ENCODE results near the gene EIF4B. TPM values are rescaled to one million over a fixed set of nuclear protein-coding genes. Genes with fewer than 3 reads are reported as not detected.

The EIF4B gene
- total and polyA plus RNA-seq, 2 of the 13 experiments (the other 11 are each of a cell fraction or from before 2014, with no cell fraction given) = 416 to 548 TPM

- TF ChIP-seq, protein P1, sequence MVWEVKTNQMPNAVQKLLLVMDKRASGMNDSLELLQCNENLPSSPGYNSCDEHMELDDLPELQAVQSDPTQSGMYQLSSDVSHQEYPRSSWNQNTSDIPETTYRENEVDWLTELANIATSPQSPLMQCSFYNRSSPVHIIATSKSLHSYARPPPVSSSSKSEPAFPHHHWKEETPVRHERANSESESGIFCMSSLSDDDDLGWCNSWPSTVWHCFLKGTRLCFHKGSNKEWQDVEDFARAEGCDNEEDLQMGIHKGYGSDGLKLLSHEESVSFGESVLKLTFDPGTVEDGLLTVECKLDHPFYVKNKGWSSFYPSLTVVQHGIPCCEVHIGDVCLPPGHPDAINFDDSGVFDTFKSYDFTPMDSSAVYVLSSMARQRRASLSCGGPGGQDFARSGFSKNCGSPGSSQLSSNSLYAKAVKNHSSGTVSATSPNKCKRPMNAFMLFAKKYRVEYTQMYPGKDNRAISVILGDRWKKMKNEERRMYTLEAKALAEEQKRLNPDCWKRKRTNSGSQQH (CRISPR knock-in tag; IDR thresholded peaks at IDR 0.05; ENCODE audit: low read depth) = peak; percentile 79
- no peak for TF ChIP-seq RFX3 (CRISPR knock-in tag; IDR thresholded peaks at IDR 0.05)
- TF ChIP-seq RORA (CRISPR knock-in tag; IDR thresholded peaks at IDR 0.05) = no peak
- no peak for TF ChIP-seq CCAR2 (optimal IDR thresholded peaks at IDR 0.05; ENCODE audit: low read depth, low read length)
- TF ChIP-seq NR2F1 (CRISPR knock-in tag; IDR thresholded peaks at IDR 0.05) = 0 out of 4 replicates have a peak, but pooled peaks of 1 of the 2 experiments have one; percentile 25
- peak; percentile 76; the same call in 1 of the 2 replicates for TF ChIP-seq ZNF501 (CRISPR knock-in tag; IDR thresholded peaks at IDR 0.05)
- TF ChIP-seq, protein P2, sequence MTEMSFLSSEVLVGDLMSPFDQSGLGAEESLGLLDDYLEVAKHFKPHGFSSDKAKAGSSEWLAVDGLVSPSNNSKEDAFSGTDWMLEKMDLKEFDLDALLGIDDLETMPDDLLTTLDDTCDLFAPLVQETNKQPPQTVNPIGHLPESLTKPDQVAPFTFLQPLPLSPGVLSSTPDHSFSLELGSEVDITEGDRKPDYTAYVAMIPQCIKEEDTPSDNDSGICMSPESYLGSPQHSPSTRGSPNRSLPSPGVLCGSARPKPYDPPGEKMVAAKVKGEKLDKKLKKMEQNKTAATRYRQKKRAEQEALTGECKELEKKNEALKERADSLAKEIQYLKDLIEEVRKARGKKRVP (CRISPR knock-in tag; IDR thresholded peaks at IDR 0.05) = peak in 1 of 2 experiments; percentile 27; a peak in 1 of 4 replicates
- peak; percentile 54; the same call in 1 of the 2 replicates for TF ChIP-seq ZNF792 (CRISPR knock-in tag; IDR thresholded peaks at IDR 0.05)
- no peak for TF ChIP-seq ELK4 (CRISPR knock-in tag; IDR thresholded peaks at IDR 0.05; ENCODE audit: borderline replicate concordance)
- TF ChIP-seq TP53 (CRISPR knock-in tag; conservative IDR thresholded peaks at IDR 0.05) = no peak
- peak; percentile 58 for TF ChIP-seq YY1 (IDR thresholded peaks at IDR 0.05; ENCODE audit: insufficient read depth, insufficient replicate concordance, low read depth, low read length)
- TF ChIP-seq ZNF510 (CRISPR knock-in tag; IDR thresholded peaks at IDR 0.05; ENCODE audit: low read depth) = no peak
- no peak for TF ChIP-seq U2AF1 (optimal IDR thresholded peaks at IDR 0.05; ENCODE audit: low read depth, low read length)
- no peak for TF ChIP-seq ZNF30 (CRISPR knock-in tag; IDR thresholded peaks at IDR 0.05)
- TF ChIP-seq NONO (IDR thresholded peaks at IDR 0.05) = no peak
- peak; percentile 83 for TF ChIP-seq NONO (CRISPR knock-in tag; conservative IDR thresholded peaks at IDR 0.05)
- no peak for TF ChIP-seq ARID2 (CRISPR knock-in tag; IDR thresholded peaks at IDR 0.05; ENCODE audit: borderline replicate concordance)
- peak; percentile 89 for TF ChIP-seq ERF (CRISPR knock-in tag; IDR thresholded peaks at IDR 0.05)
- TF ChIP-seq ZNF317 (CRISPR knock-in tag; IDR thresholded peaks at IDR 0.05) = peak; percentile 28; the same call in 1 of the 2 replicates
- 0 out of 2 replicates have a peak, but pooled peaks have one; percentile 40 for TF ChIP-seq ZNF546 (CRISPR knock-in tag; conservative IDR thresholded peaks at IDR 0.05)
- TF ChIP-seq, protein P3, sequence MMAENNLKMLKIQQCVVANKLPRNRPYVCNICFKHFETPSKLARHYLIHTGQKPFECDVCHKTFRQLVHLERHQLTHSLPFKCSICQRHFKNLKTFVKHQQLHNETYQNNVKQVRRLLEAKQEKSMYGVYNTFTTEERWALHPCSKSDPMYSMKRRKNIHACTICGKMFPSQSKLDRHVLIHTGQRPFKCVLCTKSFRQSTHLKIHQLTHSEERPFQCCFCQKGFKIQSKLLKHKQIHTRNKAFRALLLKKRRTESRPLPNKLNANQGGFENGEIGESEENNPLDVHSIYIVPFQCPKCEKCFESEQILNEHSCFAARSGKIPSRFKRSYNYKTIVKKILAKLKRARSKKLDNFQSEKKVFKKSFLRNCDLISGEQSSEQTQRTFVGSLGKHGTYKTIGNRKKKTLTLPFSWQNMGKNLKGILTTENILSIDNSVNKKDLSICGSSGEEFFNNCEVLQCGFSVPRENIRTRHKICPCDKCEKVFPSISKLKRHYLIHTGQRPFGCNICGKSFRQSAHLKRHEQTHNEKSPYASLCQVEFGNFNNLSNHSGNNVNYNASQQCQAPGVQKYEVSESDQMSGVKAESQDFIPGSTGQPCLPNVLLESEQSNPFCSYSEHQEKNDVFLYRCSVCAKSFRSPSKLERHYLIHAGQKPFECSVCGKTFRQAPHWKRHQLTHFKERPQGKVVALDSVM (CRISPR knock-in tag; IDR thresholded peaks at IDR 0.05) = peak; percentile 68; the same call in 1 of the 2 replicates
- no peak for TF ChIP-seq HNRNPH1 (optimal IDR thresholded peaks at IDR 0.05; ENCODE audit: low read depth, low read length)
- peak; percentile 67; the same call in 1 of the 2 replicates for TF ChIP-seq SALL2 (CRISPR knock-in tag; IDR thresholded peaks at IDR 0.05)
- peak; percentile 43; the same call in 1 of the 2 replicates for TF ChIP-seq POGZ (CRISPR knock-in tag; IDR thresholded peaks at IDR 0.05)
- no peak for TF ChIP-seq ZNF17 (CRISPR knock-in tag; IDR thresholded peaks at IDR 0.05)
Measured at GRCh38 chr12:52980650-52981423, 25.4 kb upstream of the EIF4B start (continued).
